ENCODE data around the gene SEMA6B. TPM values are rescaled to one million over a fixed set of nuclear protein-coding genes. Genes with fewer than 3 reads are reported as not detected.

SEMA6B gene
- total and polyA plus RNA-seq, 2 experiments from 2014 or later = 0.50 to 3.2 TPM

DNA sequence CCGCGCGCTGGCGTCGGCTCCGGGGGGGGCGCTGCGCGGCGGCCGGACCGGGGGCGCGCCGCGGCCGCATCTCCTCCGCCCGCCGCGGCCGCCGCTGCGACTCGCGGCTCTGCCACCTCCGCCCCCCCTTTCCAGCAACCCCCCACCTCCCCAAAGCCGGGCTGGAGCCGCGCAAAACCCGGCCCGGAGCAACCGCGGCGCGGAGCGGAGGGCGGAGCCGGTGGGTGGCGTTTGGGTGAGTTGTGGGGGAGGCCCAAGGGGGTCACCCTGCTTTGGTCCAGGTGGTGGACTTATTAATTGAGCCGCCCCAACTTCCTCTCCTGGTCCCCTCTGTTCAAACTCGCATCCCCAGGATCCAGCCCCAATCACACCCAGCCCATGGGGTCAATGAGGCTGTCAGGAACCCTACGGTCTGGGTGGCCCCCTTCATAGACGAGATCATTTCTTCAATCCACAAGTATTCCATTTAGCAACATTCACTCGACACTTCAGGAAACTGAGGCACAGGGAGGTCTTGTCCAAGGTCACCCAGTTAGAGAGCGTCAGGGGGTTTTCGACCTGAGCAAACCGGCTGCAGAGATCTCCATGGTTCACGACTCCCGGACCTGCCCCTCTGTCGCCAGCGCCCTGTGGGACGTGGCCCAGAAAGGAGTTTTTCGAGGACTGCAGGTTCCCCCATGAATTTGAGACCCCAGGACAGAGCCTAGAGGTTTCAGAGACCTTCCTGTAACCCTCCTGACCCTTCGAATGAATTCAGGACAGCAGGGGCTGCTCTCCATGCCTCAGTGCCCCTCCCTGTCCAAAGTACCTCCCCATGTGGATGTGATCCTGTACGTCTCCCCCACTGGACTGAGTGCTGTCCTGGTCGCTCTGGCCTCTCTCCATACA lies 22.4 kb upstream of the SEMA6B start:
- H2AFZ ChIP-seq = no peak overlapping the region

GRCh38 chr19:4580961-4581665 lies 21.6 kb upstream of the SEMA6B start:
- no peaks in the 10 kb centered on the region for H4K20me1 ChIP-seq (ENCODE audit: insufficient read depth, poor library complexity, severe bottlenecking)
- DNase-seq (ENCODE audit: low spot score) = no peak
- H3K27ac ChIP-seq = no peak overlapping the region
- peaks cover 10% of the 10 kb centered on the region for H3K4me1 ChIP-seq (ENCODE audit: insufficient read depth)
- H3K9me2 ChIP-seq (replicated peaks; ENCODE audit: insufficient read depth) = no peaks in the 10 kb centered on the region
- peak overlapping the region; percentile 80 for H3K4me2 ChIP-seq
- no peak overlapping the region for H3K4me3 ChIP-seq
- H3K36me3 ChIP-seq (replicated peaks; ENCODE audit: insufficient read depth, low read depth) = no peaks in the 10 kb centered on the region
- H2AFZ ChIP-seq = no peak overlapping the region
- H3K79me2 ChIP-seq = no peaks in the 10 kb centered on the region
- 0% methylated on average over 4 of the region's 62 CpGs for WGBS (ENCODE audit: low lambda C conversion rate, missing lambda C conversion rate)
- TF ChIP-seq EZH2phosphoT487 (IDR thresholded peaks at IDR 0.05; ENCODE audit: low read depth, severe bottlenecking, unreplicated experiment) (peak; percentile 60), EZH2 (IDR thresholded peaks at IDR 0.05; ENCODE audit: borderline replicate concordance) (no peak)
- peaks cover 31% of the 10 kb centered on the region for H3K27me3 ChIP-seq
- no peaks in the 10 kb centered on the region for H3K9me3 ChIP-seq (ENCODE audit: low read depth)

More for the DNA sequence above, 22.4 kb upstream of the SEMA6B start:
- 25% methylated on average over 31 of the region's 57 CpGs for WGBS (ENCODE audit: low lambda C conversion rate, missing lambda C conversion rate)
- no peak for DNase-seq (ENCODE audit: low spot score)
- Histone ChIP-seq H4K20me1 (ENCODE audit: insufficient read depth, poor library complexity, severe bottlenecking) (no peaks in the 10 kb centered on the region), H3K79me2 (no peaks in the 10 kb centered on the region), H3K27ac (no peak overlapping the region), H3K4me1 (ENCODE audit: insufficient read depth) (peaks cover 10% of the 10 kb centered on the region), H3K4me2 (peak overlapping the region; percentile 80), H3K4me3 (no peak overlapping the region), H3K9me3 (ENCODE audit: low read depth) (no peaks in the 10 kb centered on the region), H3K9me2 (replicated peaks; ENCODE audit: insufficient read depth) (no peaks in the 10 kb centered on the region), H3K36me3 (replicated peaks; ENCODE audit: insufficient read depth, low read depth) (no peaks in the 10 kb centered on the region), H3K27me3 (peaks cover 31% of the 10 kb centered on the region)
- TF ChIP-seq EZH2phosphoT487 (IDR thresholded peaks at IDR 0.05; ENCODE audit: low read depth, severe bottlenecking, unreplicated experiment) (no peak), EZH2 (IDR thresholded peaks at IDR 0.05; ENCODE audit: borderline replicate concordance) (no peak), CTCF (IDR thresholded peaks at IDR 0.05; ENCODE audit: poor library complexity) (no peak)

GRCh38 chr19:4580021-4580901 lies 20.8 kb upstream of the SEMA6B start:
- Histone ChIP-seq H3K36me3 (replicated peaks; ENCODE audit: insufficient read depth, low read depth) (no peaks in the 10 kb centered on the region), H3K9me2 (replicated peaks; ENCODE audit: insufficient read depth) (no peaks in the 10 kb centered on the region), H3K4me3 (no peak overlapping the region), H3K9me3 (ENCODE audit: low read depth) (no peaks in the 10 kb centered on the region), H3K27me3 (peaks cover 29% of the 10 kb centered on the region), H2AFZ (no peak overlapping the region), H4K20me1 (ENCODE audit: insufficient read depth, poor library complexity, severe bottlenecking) (no peaks in the 10 kb centered on the region), H3K27ac (no peak overlapping the region), H3K4me1 (ENCODE audit: insufficient read depth) (peaks cover 14% of the 10 kb centered on the region), H3K79me2 (no peaks in the 10 kb centered on the region), H3K4me2 (peak overlapping the region; percentile 80)
- WGBS (ENCODE audit: low lambda C conversion rate, missing lambda C conversion rate) = 18% methylated on average over 23 of the region's 50 CpGs
- peak; percentile 11 for DNase-seq (ENCODE audit: low spot score)
- TF ChIP-seq CTCF (IDR thresholded peaks at IDR 0.05; ENCODE audit: poor library complexity) (peak; percentile 15), EZH2phosphoT487 (IDR thresholded peaks at IDR 0.05; ENCODE audit: low read depth, severe bottlenecking, unreplicated experiment) (peak; percentile 59), EZH2 (IDR thresholded peaks at IDR 0.05; ENCODE audit: borderline replicate concordance) (peak; percentile 85)

All from hepatocyte (in vitro differentiated cells).